BLaER1 treated with 17β-estradiol and CSF1 and Interleukin-3, amounts not matched to agents 10 nM and 100 nM (cell line): Measurements from ENCODE around the gene SHANK1.

ENCODE experiments used
- H3K27ac ChIP-seq, 11 experiments: shearing (Covaris generic); formaldehyde crosslinking; 2 replicates each; pipeline ENCODE4 v1.8.1; 2022
- H3K27me3 ChIP-seq, 11 experiments: shearing (Covaris generic); formaldehyde crosslinking; 2 replicates each; pipeline ENCODE4 v1.8.1; 2022
- H3K36me3 ChIP-seq, 11 experiments: shearing (Covaris generic); formaldehyde crosslinking; 2 replicates each; pipeline ENCODE4 v1.8.1; 2022
- H3K4me1 ChIP-seq, 10 experiments: shearing (Covaris generic); formaldehyde crosslinking; 2 replicates each; pipeline ENCODE4 v1.8.1; 2022
- H3K4me2 ChIP-seq, 11 experiments: shearing (Covaris generic); formaldehyde crosslinking; 2 replicates each; pipeline ENCODE4 v1.8.1; 2022
- H3K4me3 ChIP-seq, 10 experiments: shearing (Covaris generic); formaldehyde crosslinking; 2 replicates each; pipeline ENCODE4 v1.8.1; 2022
- H3K9ac ChIP-seq, 11 experiments: shearing (Covaris generic); formaldehyde crosslinking; 2 replicates each; pipeline ENCODE4 v1.8.1; 2022
- H3K9me3 ChIP-seq, 11 experiments: shearing (Covaris generic); formaldehyde crosslinking; replicated peaks in 1 of 11; 2 replicates each; pipeline ENCODE4 v1.8.1; 2022
- H4K20me1 ChIP-seq, 11 experiments: shearing (Covaris generic); formaldehyde crosslinking; 2 replicates each; pipeline ENCODE4 v1.8.1; 2022
- Cebpa-rat ChIP-seq, 11 experiments: shearing (Covaris generic); IDR thresholded peaks; 2 replicates each; pipeline ENCODE4 v1.8.1; 2022

Gene SHANK1

GRCh38 chr19:50639121-50640112 lies 80.2 kb downstream of the SHANK1 start, which contains the start of gene SYT3:
Gene SYT3 (minus strand): TSS chr19:50639881. CDS start chr19:50637411, 2,470 bp downstream.
- Histone ChIP-seq H4K20me1 (no peaks in the 10 kb centered on the region), H3K27me3 (peaks cover 0 to 10% (median 0%) of the 10 kb centered on the region in 11 experiments; a peak in 1 of 22 replicates), H3K4me2 (peak within 1 kb of the TSS; percentile 76 to 100 (median 97)), H3K9me3 (peaks cover 7 to 14% (median 11%) of the 10 kb centered on the region in 11 experiments), H3K4me3 (peak within 1 kb of the TSS; percentile 67 to 89 (median 78)), H3K27ac (peak within 1 kb of the TSS; percentile 47 to 83 (median 73); a peak in 21 of 22 replicates), H3K4me1 (peaks cover 6 to 18% (median 12%) of the 10 kb centered on the region in 10 experiments; a peak in 18 of 20 replicates), H3K36me3 (peaks cover 0 to 3% (median 0%) of the 10 kb centered on the region in 11 experiments; a peak in 4 of 22 replicates), H3K9ac (peak within 1 kb of the TSS; percentile 75 to 85 (median 81))
- TF ChIP-seq Cebpa-rat (IDR thresholded peaks at IDR 0.05), result no peak

- H3K27me3 ChIP-seq, result peaks cover 0 to 6% (median 0%) of the 10 kb centered on the region in 11 experiments; a peak in 1 of 22 replicates
- H4K20me1 ChIP-seq, result no peaks in the 10 kb centered on the region
- peak overlapping the region; percentile 76 to 100 (median 97) for H3K4me2 ChIP-seq
- H3K9me3 ChIP-seq, result peaks cover 15 to 22% (median 19%) of the 10 kb centered on the region in 11 experiments
- H3K27ac ChIP-seq, result no peak overlapping the region
- no peak for TF ChIP-seq Cebpa-rat (IDR thresholded peaks at IDR 0.05)
- peak overlapping the region; percentile 67 to 89 (median 78); a peak in 18 of 20 replicates for H3K4me3 ChIP-seq
- peaks cover 6 to 18% (median 12%) of the 10 kb centered on the region in 10 experiments; a peak in 18 of 20 replicates for H3K4me1 ChIP-seq
- peaks cover 0 to 8% (median 4%) of the 10 kb centered on the region in 11 experiments; a peak in 7 of 22 replicates for H3K36me3 ChIP-seq
- H3K9ac ChIP-seq, result peak overlapping the region in 6 of 11 experiments; percentile 79 to 85 (median 83); a peak in 8 of 22 replicates
These were observed 81.0 kb downstream of the SHANK1 start for GRCh38 chr19:50638600-50638999.

DNA sequence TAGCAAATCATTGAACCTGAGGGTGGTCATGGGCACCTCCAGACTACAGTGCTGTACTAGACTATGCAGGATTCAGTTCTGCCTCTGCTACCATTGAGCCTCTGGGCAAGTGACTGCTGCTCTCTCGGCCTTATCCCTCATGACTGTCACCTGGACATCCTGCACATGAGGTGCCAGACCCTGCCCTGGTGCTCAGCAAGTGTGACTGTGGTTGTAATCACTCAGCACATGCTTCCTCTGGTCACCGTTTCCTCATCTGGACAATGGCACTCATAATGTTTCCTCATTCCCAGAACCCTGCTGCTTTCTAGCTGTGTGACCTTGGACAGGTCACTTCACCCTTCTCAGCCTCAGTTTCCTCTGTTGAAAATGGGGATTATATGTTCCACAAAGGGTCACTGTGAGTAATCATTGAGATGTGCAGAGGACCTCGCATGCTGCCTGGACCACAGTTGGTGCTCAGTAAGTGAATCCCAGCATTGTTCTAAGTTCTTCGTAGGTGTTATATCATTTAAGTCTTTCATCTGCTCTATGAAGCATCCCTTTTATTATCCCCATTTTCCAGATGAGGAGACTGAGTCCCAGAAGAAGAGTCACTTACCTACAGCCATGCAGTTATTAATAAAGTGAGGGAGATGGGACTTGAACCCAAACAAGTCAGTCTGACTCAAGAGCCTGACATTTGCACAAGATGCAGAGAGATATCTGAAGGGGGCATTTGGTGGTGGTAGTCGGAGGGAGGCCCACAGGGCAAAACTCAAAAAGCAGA lies 83.1 kb downstream of the SHANK1 start:
- no peak overlapping the region for H3K4me3 ChIP-seq
- H3K9me3 ChIP-seq, result peaks cover 19 to 29% (median 25%) of the 10 kb centered on the region in 11 experiments
- no peaks in the 10 kb centered on the region for H3K27me3 ChIP-seq
- H3K9ac ChIP-seq, result no peak overlapping the region
- TF ChIP-seq Cebpa-rat (IDR thresholded peaks at IDR 0.05), result no peak
- H3K36me3 ChIP-seq, result peaks cover 0 to 11% (median 4%) of the 10 kb centered on the region in 11 experiments; a peak in 7 of 22 replicates
- no peak overlapping the region for H3K27ac ChIP-seq
- H3K4me1 ChIP-seq, result peaks cover 6 to 18% (median 12%) of the 10 kb centered on the region in 10 experiments; a peak in 18 of 20 replicates
- no peaks in the 10 kb centered on the region for H4K20me1 ChIP-seq
- H3K4me2 ChIP-seq, result peak overlapping the region in 2 of 11 experiments; percentile 15 to 46; a peak in 1 of 22 replicates

- TF ChIP-seq Cebpa-rat (IDR thresholded peaks at IDR 0.05), result no peak
- peaks cover 0 to 11% (median 4%) of the 10 kb centered on the region in 11 experiments; a peak in 7 of 22 replicates for H3K36me3 ChIP-seq
- no peak overlapping the region for H3K9ac ChIP-seq
- H3K27ac ChIP-seq, result no peak overlapping the region
- H3K4me3 ChIP-seq, result no peak overlapping the region
- no peaks in the 10 kb centered on the region for H4K20me1 ChIP-seq
- no peaks in the 10 kb centered on the region for H3K27me3 ChIP-seq
- H3K4me2 ChIP-seq, result no peak overlapping the region
- H3K4me1 ChIP-seq, result peaks cover 4 to 11% (median 7%) of the 10 kb centered on the region in 10 experiments; a peak in 18 of 20 replicates
- peaks cover 19 to 29% (median 25%) of the 10 kb centered on the region in 11 experiments for H3K9me3 ChIP-seq
These were observed 85.6 kb downstream of the SHANK1 start for GRCh38 chr19:50633973-50634372.

DNA sequence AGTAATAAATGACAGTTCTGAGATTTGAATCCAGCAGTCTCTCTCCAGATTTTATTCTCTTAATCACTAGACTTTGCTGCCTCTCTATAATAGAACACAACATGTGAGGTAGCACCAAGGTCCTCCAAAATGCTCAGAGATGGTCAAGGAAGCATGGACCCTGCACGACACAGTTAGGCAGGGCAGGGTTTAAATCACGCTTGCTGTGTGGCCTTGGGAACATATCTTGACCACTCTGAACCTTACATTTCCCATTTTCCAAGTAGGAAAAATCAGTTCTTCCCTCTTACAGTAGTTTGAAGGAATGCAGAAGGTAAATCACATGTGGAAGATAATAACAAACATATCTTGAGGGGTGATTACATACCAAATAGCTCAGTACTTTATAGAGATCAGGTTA lies 86.2 kb downstream of the SHANK1 start:
- Histone ChIP-seq H3K36me3 (peaks cover 0 to 11% (median 4%) of the 10 kb centered on the region in 11 experiments; a peak in 7 of 22 replicates), H3K9ac (no peak overlapping the region), H3K9me3 (peaks cover 19 to 29% (median 25%) of the 10 kb centered on the region in 11 experiments), H3K4me1 (peaks cover 0 to 6% (median 2%) of the 10 kb centered on the region in 10 experiments; a peak in 7 of 20 replicates), H3K27ac (no peak overlapping the region), H3K4me2 (no peak overlapping the region), H3K4me3 (no peak overlapping the region), H3K27me3 (no peaks in the 10 kb centered on the region), H4K20me1 (no peaks in the 10 kb centered on the region)
- no peak for TF ChIP-seq Cebpa-rat (IDR thresholded peaks at IDR 0.05)

DNA sequence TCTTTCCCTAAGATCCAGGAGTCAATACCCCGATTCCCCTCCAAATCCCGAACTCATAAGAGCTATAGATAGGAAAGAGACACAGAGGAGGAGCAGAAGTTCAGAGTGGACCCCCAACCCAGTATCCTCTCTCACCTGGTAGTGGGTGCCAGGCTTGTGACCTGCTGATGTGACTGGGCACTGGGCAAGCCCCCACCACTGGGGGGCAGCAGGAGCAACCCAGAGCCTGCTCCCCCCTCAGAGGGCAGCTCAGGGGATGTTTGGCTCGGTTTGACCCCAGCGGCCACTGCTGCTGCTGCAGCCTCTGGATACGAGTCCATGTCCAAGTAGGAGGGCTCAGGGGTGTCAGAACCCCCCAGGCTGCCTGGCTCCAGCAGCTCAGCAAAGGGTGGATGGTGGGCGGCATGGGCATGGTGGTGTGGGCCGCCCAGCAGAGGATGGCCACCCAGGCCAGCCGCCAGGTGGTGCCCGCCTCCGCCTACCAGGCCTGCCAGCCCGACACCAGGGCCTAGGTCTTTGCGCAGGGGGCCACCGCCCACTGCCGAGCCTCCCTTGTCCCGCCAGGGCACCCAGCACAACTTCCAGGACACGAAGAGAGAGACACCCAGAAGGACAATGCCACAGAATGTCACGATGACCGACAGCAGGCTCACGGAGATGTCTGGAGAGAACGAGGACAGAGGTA lies 87.3 kb downstream of the SHANK1 start:
- Histone ChIP-seq H3K27ac (no peak overlapping the region), H3K36me3 (peaks cover 0 to 11% (median 4%) of the 10 kb centered on the region in 11 experiments; a peak in 7 of 22 replicates), H3K27me3 (no peaks in the 10 kb centered on the region), H3K4me3 (no peak overlapping the region), H4K20me1 (no peaks in the 10 kb centered on the region), H3K4me2 (no peak overlapping the region), H3K9me3 (peaks cover 19 to 29% (median 25%) of the 10 kb centered on the region in 11 experiments), H3K4me1 (peaks cover 0 to 6% (median 0%) of the 10 kb centered on the region in 10 experiments; a peak in 3 of 20 replicates), H3K9ac (no peak overlapping the region)
- TF ChIP-seq Cebpa-rat (IDR thresholded peaks at IDR 0.05), result no peak

DNA sequence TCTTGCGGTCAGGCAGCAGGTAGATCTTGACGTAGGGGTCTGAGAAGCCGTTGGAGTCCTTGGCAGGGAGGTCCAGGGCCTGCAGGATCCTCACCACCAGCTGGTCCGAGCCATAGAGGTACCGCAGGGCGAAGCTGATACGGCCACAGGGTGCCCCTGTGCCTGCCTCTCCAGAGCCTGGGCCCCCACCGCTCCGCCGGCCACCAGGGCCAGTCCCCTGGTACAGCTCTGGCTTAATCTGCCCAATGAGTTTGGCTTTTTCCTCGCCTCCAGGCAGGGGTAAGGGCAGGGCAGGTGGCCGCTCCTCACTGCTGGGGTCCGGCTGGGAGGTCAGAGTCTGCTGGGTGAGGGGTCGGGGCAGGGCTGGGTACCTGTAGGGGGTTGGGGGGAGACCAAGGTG lies 89.8 kb downstream of the SHANK1 start:
- no peaks in the 10 kb centered on the region for H3K27me3 ChIP-seq
- peaks cover 0 to 11% (median 4%) of the 10 kb centered on the region in 11 experiments; a peak in 7 of 22 replicates for H3K36me3 ChIP-seq
- H3K4me1 ChIP-seq, result no peaks in the 10 kb centered on the region
- no peak overlapping the region for H3K27ac ChIP-seq
- no peaks in the 10 kb centered on the region for H4K20me1 ChIP-seq
- TF ChIP-seq Cebpa-rat (IDR thresholded peaks at IDR 0.05), result no peak
- H3K9ac ChIP-seq, result no peak overlapping the region
- H3K9me3 ChIP-seq, result peaks cover 15 to 21% (median 18%) of the 10 kb centered on the region in 11 experiments
- no peak overlapping the region for H3K4me2 ChIP-seq
- no peak overlapping the region for H3K4me3 ChIP-seq

DNA sequence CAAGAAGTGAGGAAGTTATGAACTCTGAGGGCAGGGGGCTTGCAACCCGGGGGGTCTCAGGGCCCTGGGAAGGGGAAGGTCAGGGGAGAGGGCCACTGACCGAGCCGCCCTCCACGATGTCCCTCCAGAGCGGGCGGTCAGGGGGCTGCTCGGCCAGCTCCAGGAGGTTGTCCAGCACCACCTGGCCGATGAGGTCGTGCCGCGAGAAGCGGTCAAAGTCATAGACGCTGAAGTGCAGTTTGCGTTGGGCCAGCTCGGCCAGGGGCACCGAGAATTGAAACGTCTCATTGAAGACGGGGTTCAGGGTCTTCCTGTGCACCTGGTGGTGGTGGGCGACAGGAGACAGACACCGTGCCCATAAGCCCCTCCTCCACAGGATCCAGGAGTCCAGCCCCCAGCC lies 90.4 kb downstream of the SHANK1 start:
- no peaks in the 10 kb centered on the region for H3K27me3 ChIP-seq
- peaks cover 9 to 14% (median 12%) of the 10 kb centered on the region in 11 experiments for H3K9me3 ChIP-seq
- no peak overlapping the region for H3K9ac ChIP-seq
- no peak overlapping the region for H3K4me2 ChIP-seq
- no peak overlapping the region for H3K27ac ChIP-seq
- no peak for TF ChIP-seq Cebpa-rat (IDR thresholded peaks at IDR 0.05)
- H4K20me1 ChIP-seq, result no peaks in the 10 kb centered on the region
- H3K4me1 ChIP-seq, result no peaks in the 10 kb centered on the region
- H3K36me3 ChIP-seq, result peaks cover 0 to 9% (median 0%) of the 10 kb centered on the region in 11 experiments; a peak in 6 of 22 replicates
- H3K4me3 ChIP-seq, result no peak overlapping the region
